PC-3 (cell line): ENCODE results near the gene SPTSSB. TPM values are rescaled to one million over a fixed set of nuclear protein-coding genes. Genes with fewer than 3 reads are reported as not detected.

Source experiments
- ATAC-seq: fragments of 200-7000 bp; cut with Tn5 transposase; 2 replicates; pipeline ENCODE4 v1.9.1; 2020; ENCODE audit warnings: mild to moderate bottlenecking, moderate library complexity
- BruUV-seq: library from RNA; stranded (reverse); fragments of 400-500 nt; replicated peaks from 2 replicates; lab custom pipeline; 2021; lab: Mats Ljungman, UMichigan
- CTCF ChIA-PET: fragments of 300-600 bp; sonication (Branson Sonifier 250); formaldehyde crosslinking; loops from one replicate; lab custom pipeline; 2022; ENCODE audit warnings: antibody characterized with exemption; lab: Charles Lee
- POLR2A ChIA-PET: fragments of 300-600 bp; sonication (Branson Sonifier 250); formaldehyde crosslinking; loops from one replicate; lab custom pipeline; 2022; ENCODE audit warnings: antibody characterized with exemption; ENCODE audit not compliant: unreplicated experiment; lab: Charles Lee
- DNase-seq: peaks from one replicate; pipeline ENCODE4 v3.0.0-alpha.2; 2015
- H2AFZ ChIP-seq: fragments of 300-600 bp; sonication (generic); 2 replicates; pipeline ENCODE4 v1.6.0; 2016; ENCODE audit warnings: antibody characterized with exemption, low read length
- H3F3A ChIP-seq: fragments of 300-600 bp; sonication (generic); one replicate; pipeline ENCODE4 v1.6.0; 2017; ENCODE audit warnings: antibody characterized with exemption, low read length, control low read depth, mild to moderate bottlenecking; ENCODE audit not compliant: unreplicated experiment
- H3K27ac ChIP-seq: fragments of 300-600 bp; sonication (generic); 2 replicates; pipeline ENCODE4 v1.5.1; 2016; ENCODE audit warnings: mild to moderate bottlenecking, low read length
- H3K27me3 ChIP-seq: fragments of 300-600 bp; sonication (generic); 2 replicates; pipeline ENCODE4 v1.6.1; 2016; ENCODE audit warnings: low read length, mixed read lengths
- H3K36me3 ChIP-seq: fragments of 300-600 bp; sonication (generic); 2 replicates; pipeline ENCODE4 v1.6.1; 2016; ENCODE audit warnings: low read depth, mixed run types, low read length, mixed read lengths
- H3K4me1 ChIP-seq: fragments of 300-600 bp; sonication (generic); 2 replicates; pipeline ENCODE4 v1.5.1; 2016; ENCODE audit warnings: low read length; ENCODE audit not compliant: insufficient read depth
- H3K4me2 ChIP-seq: fragments of 300-600 bp; sonication (generic); 2 replicates; pipeline ENCODE4 v1.6.0; 2016; ENCODE audit warnings: low read length
- H3K4me3 ChIP-seq: fragments of 300-600 bp; sonication (generic); 2 replicates; pipeline ENCODE4 v1.5.1; 2016; ENCODE audit warnings: mild to moderate bottlenecking, low read length, mixed read lengths
- H3K79me2 ChIP-seq: fragments of 300-600 bp; sonication (generic); 2 replicates; pipeline ENCODE4 v1.6.1; 2017; ENCODE audit warnings: low read length, mixed read lengths
- H3K9ac ChIP-seq: fragments of 300-600 bp; sonication (generic); 2 replicates; pipeline ENCODE4 v1.6.0; 2016; ENCODE audit warnings: mild to moderate bottlenecking, low read length
- H3K9me2 ChIP-seq: fragments of 300-600 bp; sonication (generic); replicated peaks from 2 replicates; pipeline ENCODE4 v1.6.1; 2016; ENCODE audit warnings: mixed run types, low read length, mixed read lengths
- H3K9me3 ChIP-seq: fragments of 300-600 bp; sonication (generic); 2 replicates; pipeline ENCODE4 v1.6.1; 2016; ENCODE audit warnings: low read length, mixed read lengths
- H4K20me1 ChIP-seq: fragments of 300-600 bp; sonication (generic); 2 replicates; pipeline ENCODE4 v1.6.1; 2016; ENCODE audit warnings: low read length, mixed read lengths
- EZH2 ChIP-seq: fragments of 300-600 bp; sonication (generic); IDR thresholded peaks from one replicate; pipeline ENCODE4 v1.6.1; 2017; ENCODE audit warnings: antibody characterized with exemption, mild to moderate bottlenecking, low read length; ENCODE audit not compliant: unreplicated experiment
- EZH2phosphoT487 ChIP-seq: fragments of 300-600 bp; sonication (generic); IDR thresholded peaks from 2 replicates; pipeline ENCODE4 v1.6.1; 2018; ENCODE audit warnings: mild to moderate bottlenecking, antibody characterized with exemption, low read length, borderline replicate concordance
- intact Hi-C: fragments of 100-400 bp; cut with micrococcal nuclease; formaldehyde crosslinking; loops from 2 replicates; pipeline ENCODE4 v1.9.0; 2023
- total RNA-seq: library from RNA; depleted of rRNA; stranded (reverse); fragments of >200 nt; gene quantifications from 2 replicates; pipeline ENCODE4 v1.2.3, GENCODE V29; 2014
- TF ChIP-seq, protein P1 (sequence below): fragments of 300-600 bp; sonication (generic); conservative IDR thresholded peaks from 2 replicates; pipeline ENCODE4 v1.5.1; 2017; ENCODE audit warnings: antibody characterized with exemption, low read depth, mild to moderate bottlenecking, low read length

The SPTSSB gene
- total RNA-seq, 1 experiment from 2014 or later = 78.0 TPM

DNA sequence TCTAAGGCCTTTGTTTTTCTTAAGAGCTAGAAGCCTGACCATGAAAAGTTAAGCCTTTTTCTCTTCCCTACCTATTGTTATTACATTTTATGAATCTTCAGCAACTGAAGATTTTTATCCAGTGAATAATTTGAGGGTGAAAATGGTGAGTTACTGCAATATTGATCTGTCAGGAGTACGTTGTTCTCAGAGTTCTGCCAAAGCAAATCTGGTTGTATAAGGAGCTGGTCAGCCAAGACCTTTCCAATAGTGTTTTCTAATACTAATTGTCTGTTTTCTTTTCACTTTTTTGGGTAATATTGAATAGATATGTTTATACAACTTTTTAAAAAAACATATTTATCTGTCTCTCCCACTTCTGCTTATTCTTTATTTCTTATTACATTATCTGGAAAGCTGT lies 15.0 kb downstream of the SPTSSB start:
- ATAC-seq = no peak
- ChIA-PET CTCF (no interaction called here), POLR2A (no interaction called here)

GRCh38 chr3:161355508-161355907 lies 15.8 kb downstream of the SPTSSB start:
- Histone ChIP-seq H3K9me2 (no peaks in the 10 kb centered on the region), H3K4me3 (no peak overlapping the region), H3K27ac (no peak overlapping the region), H3K4me2 (no peak overlapping the region), H2AFZ (no peak overlapping the region), H3K9ac (no peak overlapping the region), H3K9me3 (no peaks in the 10 kb centered on the region), H3K79me2 (peaks cover 57% of the 10 kb centered on the region), H3K36me3 (peaks cover 67% of the 10 kb centered on the region), H3K27me3 (no peaks in the 10 kb centered on the region), H4K20me1 (no peaks in the 10 kb centered on the region), H3F3A (peaks cover 11% of the 10 kb centered on the region), H3K4me1 (peaks cover 46% of the 10 kb centered on the region)
- ChIA-PET POLR2A (interaction anchor here (0.6 kb wide), 2 partner anchors 10 to 64 kb away, joined by 3 read pairs; no protein-coding TSS in a partner anchor), CTCF (no interaction called here)
- no peak for ATAC-seq
- intact Hi-C loops = no loop called here
- no TSS peak for BruUV-seq
- no peak for DNase-seq
- TF ChIP-seq EZH2 (no peak), EZH2phosphoT487 (no peak)
- TF ChIP-seq, protein P1, sequence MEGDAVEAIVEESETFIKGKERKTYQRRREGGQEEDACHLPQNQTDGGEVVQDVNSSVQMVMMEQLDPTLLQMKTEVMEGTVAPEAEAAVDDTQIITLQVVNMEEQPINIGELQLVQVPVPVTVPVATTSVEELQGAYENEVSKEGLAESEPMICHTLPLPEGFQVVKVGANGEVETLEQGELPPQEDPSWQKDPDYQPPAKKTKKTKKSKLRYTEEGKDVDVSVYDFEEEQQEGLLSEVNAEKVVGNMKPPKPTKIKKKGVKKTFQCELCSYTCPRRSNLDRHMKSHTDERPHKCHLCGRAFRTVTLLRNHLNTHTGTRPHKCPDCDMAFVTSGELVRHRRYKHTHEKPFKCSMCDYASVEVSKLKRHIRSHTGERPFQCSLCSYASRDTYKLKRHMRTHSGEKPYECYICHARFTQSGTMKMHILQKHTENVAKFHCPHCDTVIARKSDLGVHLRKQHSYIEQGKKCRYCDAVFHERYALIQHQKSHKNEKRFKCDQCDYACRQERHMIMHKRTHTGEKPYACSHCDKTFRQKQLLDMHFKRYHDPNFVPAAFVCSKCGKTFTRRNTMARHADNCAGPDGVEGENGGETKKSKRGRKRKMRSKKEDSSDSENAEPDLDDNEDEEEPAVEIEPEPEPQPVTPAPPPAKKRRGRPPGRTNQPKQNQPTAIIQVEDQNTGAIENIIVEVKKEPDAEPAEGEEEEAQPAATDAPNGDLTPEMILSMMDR = no peak

More for the DNA sequence above, 15.0 kb downstream of the SPTSSB start:
- Histone ChIP-seq H3K9me3 (no peaks in the 10 kb centered on the region), H3F3A (peaks cover 4% of the 10 kb centered on the region), H3K27me3 (no peaks in the 10 kb centered on the region), H3K9ac (no peak overlapping the region), H3K79me2 (peaks cover 60% of the 10 kb centered on the region), H3K9me2 (no peaks in the 10 kb centered on the region), H3K4me2 (no peak overlapping the region), H3K4me1 (peaks cover 42% of the 10 kb centered on the region), H3K36me3 (peaks cover 68% of the 10 kb centered on the region), H4K20me1 (no peaks in the 10 kb centered on the region), H3K27ac (no peak overlapping the region), H3K4me3 (no peak overlapping the region), H2AFZ (no peak overlapping the region)
- no peak for DNase-seq
- intact Hi-C loops = no loop called here
- BruUV-seq = no TSS peak
- TF ChIP-seq EZH2 = no peak
- no peak for TF ChIP-seq EZH2phosphoT487
- TF ChIP-seq, protein P1 = no peak

GRCh38 chr3:161354554-161354953 lies 16.8 kb downstream of the SPTSSB start:
- H3K9me3 ChIP-seq = no peaks in the 10 kb centered on the region
- H3K27me3 ChIP-seq = no peaks in the 10 kb centered on the region
- no peaks in the 10 kb centered on the region for H4K20me1 ChIP-seq
- H3F3A ChIP-seq = peaks cover 15% of the 10 kb centered on the region
- DNase-seq (no peak), ATAC-seq (no peak)
- ChIA-PET POLR2A (no interaction called here), CTCF (no interaction called here)
- peaks cover 55% of the 10 kb centered on the region for H3K79me2 ChIP-seq
- BruUV-seq = no TSS peak
- peaks cover 63% of the 10 kb centered on the region for H3K36me3 ChIP-seq
- no peak overlapping the region for H2AFZ ChIP-seq
- no peak for TF ChIP-seq EZH2phosphoT487
- TF ChIP-seq, protein P1 = no peak
- H3K27ac ChIP-seq = no peak overlapping the region
- H3K4me3 ChIP-seq = no peak overlapping the region
- no peak overlapping the region for H3K4me2 ChIP-seq
- H3K9ac ChIP-seq = no peak overlapping the region
- H3K9me2 ChIP-seq = no peaks in the 10 kb centered on the region
- intact Hi-C loops = loop anchor here (5.0 kb wide), 2 partner anchors 47 to 82 kb away; no protein-coding TSS in a partner anchor
- H3K4me1 ChIP-seq = peaks cover 46% of the 10 kb centered on the region
